OCI-LY1 (cell line): Measurements from ENCODE around the gene MAN1A1.

Source experiments
- EZH2 ChIP-seq: fragments of 200-600 bp; sonication (generic), shearing (Covaris generic); IDR thresholded peaks from 2 replicates; pipeline ENCODE4 v1.8.0; 2017; ENCODE audit warnings: borderline replicate concordance, mixed run types, mild to moderate bottlenecking, antibody characterized with exemption, low read length, moderate library complexity, mixed read lengths
- TF ChIP-seq, protein P1 (sequence below): fragments of 200-600 bp; sonication (generic), shearing (Covaris generic); IDR thresholded peaks from 2 replicates; pipeline ENCODE4 v1.5.1; 2017; ENCODE audit warnings: mild to moderate bottlenecking, antibody characterized with exemption, low read length, moderate library complexity, mixed read lengths

DNA sequence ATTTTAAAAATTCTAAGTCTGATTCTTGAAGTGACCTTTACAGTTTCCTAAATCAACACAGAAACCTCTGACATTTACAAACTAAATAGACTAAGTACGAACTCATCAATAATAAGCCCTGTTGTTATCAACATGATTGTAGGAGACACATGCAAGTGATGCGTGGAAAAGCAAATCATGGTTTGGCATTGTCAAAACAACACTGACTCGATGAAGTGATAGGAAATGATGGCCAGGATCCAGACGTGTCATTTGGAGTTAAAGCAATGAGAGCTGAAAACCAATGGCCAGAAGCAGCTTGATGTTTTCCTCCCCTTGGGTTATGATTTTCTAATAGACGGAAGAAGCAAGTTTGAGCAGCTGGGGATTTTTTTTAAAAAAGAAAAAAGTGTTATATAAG is 153.7 kb downstream of the MAN1A1 start:
- TF ChIP-seq, protein P1, sequence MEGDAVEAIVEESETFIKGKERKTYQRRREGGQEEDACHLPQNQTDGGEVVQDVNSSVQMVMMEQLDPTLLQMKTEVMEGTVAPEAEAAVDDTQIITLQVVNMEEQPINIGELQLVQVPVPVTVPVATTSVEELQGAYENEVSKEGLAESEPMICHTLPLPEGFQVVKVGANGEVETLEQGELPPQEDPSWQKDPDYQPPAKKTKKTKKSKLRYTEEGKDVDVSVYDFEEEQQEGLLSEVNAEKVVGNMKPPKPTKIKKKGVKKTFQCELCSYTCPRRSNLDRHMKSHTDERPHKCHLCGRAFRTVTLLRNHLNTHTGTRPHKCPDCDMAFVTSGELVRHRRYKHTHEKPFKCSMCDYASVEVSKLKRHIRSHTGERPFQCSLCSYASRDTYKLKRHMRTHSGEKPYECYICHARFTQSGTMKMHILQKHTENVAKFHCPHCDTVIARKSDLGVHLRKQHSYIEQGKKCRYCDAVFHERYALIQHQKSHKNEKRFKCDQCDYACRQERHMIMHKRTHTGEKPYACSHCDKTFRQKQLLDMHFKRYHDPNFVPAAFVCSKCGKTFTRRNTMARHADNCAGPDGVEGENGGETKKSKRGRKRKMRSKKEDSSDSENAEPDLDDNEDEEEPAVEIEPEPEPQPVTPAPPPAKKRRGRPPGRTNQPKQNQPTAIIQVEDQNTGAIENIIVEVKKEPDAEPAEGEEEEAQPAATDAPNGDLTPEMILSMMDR: no peak
- TF ChIP-seq EZH2: no peak
